GM23248 (cell line): ENCODE results near the gene LMCD1. TPM values are rescaled to one million over a fixed set of nuclear protein-coding genes. Genes with fewer than 3 reads are reported as not detected.

ENCODE experiments used
- DNase-seq: peaks from one replicate; pipeline ENCODE4 v3.0.0-alpha.2; 2015
- H2AFZ ChIP-seq: fragments of 200-600 bp; sonication (generic); 2 replicates; pipeline ENCODE4 v1.6.1; 2016; ENCODE audit warnings: antibody characterized with exemption
- H3F3A ChIP-seq: fragments of 200-600 bp; sonication (generic); 2 replicates; pipeline ENCODE4 v1.6.1; 2016; ENCODE audit warnings: mild to moderate bottlenecking, antibody characterized with exemption, mixed run types; ENCODE audit not compliant: insufficient read depth
- H3K27ac ChIP-seq: fragments of 200-600 bp; sonication (generic); 2 replicates; pipeline ENCODE4 v1.5.1; 2016; ENCODE audit warnings: mild to moderate bottlenecking
- H3K27me3 ChIP-seq: fragments of 200-600 bp; sonication (generic); replicated peaks from 2 replicates; pipeline ENCODE4 v1.6.1; 2016; ENCODE audit warnings: mild to moderate bottlenecking; ENCODE audit not compliant: insufficient read depth
- H3K36me3 ChIP-seq: fragments of 200-600 bp; sonication (generic); 2 replicates; pipeline ENCODE4 v1.6.1; 2016; ENCODE audit warnings: low read depth, mild to moderate bottlenecking
- H3K4me1 ChIP-seq: fragments of 200-600 bp; sonication (generic); 2 replicates; pipeline ENCODE4 v1.6.1; 2016; ENCODE audit warnings: mild to moderate bottlenecking; ENCODE audit not compliant: insufficient read depth
- H3K4me2 ChIP-seq: fragments of 200-600 bp; sonication (generic); one replicate; pipeline ENCODE4 v1.6.1; 2016; ENCODE audit warnings: mild to moderate bottlenecking; ENCODE audit not compliant: unreplicated experiment
- H3K4me3 ChIP-seq: fragments of 200-600 bp; sonication (generic); 2 replicates; pipeline ENCODE4 v1.5.1; 2016; ENCODE audit warnings: mild to moderate bottlenecking
- H3K79me2 ChIP-seq: fragments of 200-600 bp; sonication (generic); 2 replicates; pipeline ENCODE4 v1.6.1; 2016; ENCODE audit warnings: mild to moderate bottlenecking; ENCODE audit not compliant: insufficient read depth
- H3K9ac ChIP-seq: fragments of 200-600 bp; sonication (generic); 2 replicates; pipeline ENCODE4 v1.6.1; 2016; ENCODE audit warnings: mild to moderate bottlenecking
- H3K9me2 ChIP-seq: fragments of 200-600 bp; sonication (generic); 2 replicates; pipeline ENCODE4 v1.6.1; 2016; ENCODE audit warnings: mixed run types, mild to moderate bottlenecking, moderate library complexity; ENCODE audit not compliant: insufficient read depth
- H3K9me3 ChIP-seq: fragments of 200-600 bp; sonication (generic); one replicate; pipeline ENCODE4 v1.6.1; 2017; ENCODE audit warnings: low read depth
- H4K20me1 ChIP-seq: fragments of 200-600 bp; sonication (generic); 2 replicates; pipeline ENCODE4 v1.6.0; 2016; ENCODE audit not compliant: insufficient read depth
- EZH2 ChIP-seq: fragments of 200-600 bp; sonication (generic); IDR thresholded peaks from 2 replicates; pipeline ENCODE4 v1.6.1; 2018; ENCODE audit warnings: antibody characterized with exemption, mild to moderate bottlenecking; ENCODE audit not compliant: insufficient read depth, poor library complexity, severe bottlenecking
- EZH2phosphoT487 ChIP-seq: fragments of 200-600 bp; sonication (generic); IDR thresholded peaks from 2 replicates; pipeline ENCODE4 v1.6.1; 2018; ENCODE audit warnings: antibody characterized with exemption, moderate library complexity, mild to moderate bottlenecking, low read depth; ENCODE audit not compliant: insufficient read depth
- WGBS, 2 experiments: methylation state at CpG; one replicate each; pipeline ENCODE4 v1.1.6; 2015 to 2017; ENCODE audit warnings: low lambda C conversion rate in 2 of 2, low coverage in 1 of 2; ENCODE audit errors: missing lambda C conversion rate in 2 of 2; 5-methylcytosine and 5-hydroxymethylcytosine counted together
- in situ Hi-C: fragments of 300-500 bp; cut with MboI; formaldehyde crosslinking; loops from 2 replicates; pipeline ENCODE4 v1.15.0; 2020
- polyA plus RNA-seq: library from polyadenylated mRNA; unstranded; fragments of >200 nt; fragmentation: Nextera tagmentation; extraction: Ambion mirVana; gene quantifications from 2 replicates; pipeline ENCODE4 v1.2.1, GENCODE V29; 2016
- total RNA-seq: library from RNA; depleted of rRNA; stranded (reverse); fragments of >200 nt; shearing (Covaris generic); gene quantifications from 2 replicates; pipeline ENCODE4 v1.2.3, GENCODE V29; 2014

LMCD1 gene
- total and polyA plus RNA-seq, 2 experiments from 2014 or later = 187 to 259 TPM

DNA sequence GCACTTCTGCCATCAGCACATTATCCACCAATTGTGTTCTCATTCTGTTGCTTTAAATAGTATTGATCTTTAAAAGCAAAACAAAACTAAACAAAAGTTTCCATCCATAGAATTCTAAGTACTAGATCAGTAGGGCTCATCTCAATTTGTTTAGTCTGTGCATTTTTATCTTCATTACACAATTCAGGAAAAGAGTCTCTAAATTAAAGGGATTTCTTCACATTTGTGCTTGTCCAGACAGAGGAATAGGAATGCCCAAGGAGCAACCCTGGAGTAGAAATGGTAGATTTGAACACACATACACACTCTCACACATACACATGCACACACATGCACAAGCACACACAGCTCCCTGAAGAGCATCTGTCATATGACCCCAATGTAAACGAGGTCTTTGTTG is 21.4 kb downstream of the LMCD1 start:
- no peak overlapping the region for H3K9ac ChIP-seq
- in situ Hi-C loops = no loop called here
- H3K9me3 ChIP-seq = no peaks in the 10 kb centered on the region
- H3K4me3 ChIP-seq = no peak overlapping the region
- no peaks in the 10 kb centered on the region for H4K20me1 ChIP-seq
- H3K27ac ChIP-seq = no peak overlapping the region
- TF ChIP-seq EZH2 (no peak), EZH2phosphoT487 (no peak)
- H3K27me3 ChIP-seq = no peaks in the 10 kb centered on the region
- H3K4me1 ChIP-seq = peaks cover 34% of the 10 kb centered on the region
- no peak for DNase-seq
- peaks cover 52% of the 10 kb centered on the region for H3K79me2 ChIP-seq
- 100% methylated on average over 1 of the region's 1 CpG for WGBS, 2 experiments
- H3F3A ChIP-seq = peaks cover 46% of the 10 kb centered on the region
- no peak overlapping the region for H3K4me2 ChIP-seq
- no peak overlapping the region for H2AFZ ChIP-seq
- H3K36me3 ChIP-seq = peaks cover 21% of the 10 kb centered on the region; the same call in 1 of the 2 replicates
- no peaks in the 10 kb centered on the region for H3K9me2 ChIP-seq

DNA sequence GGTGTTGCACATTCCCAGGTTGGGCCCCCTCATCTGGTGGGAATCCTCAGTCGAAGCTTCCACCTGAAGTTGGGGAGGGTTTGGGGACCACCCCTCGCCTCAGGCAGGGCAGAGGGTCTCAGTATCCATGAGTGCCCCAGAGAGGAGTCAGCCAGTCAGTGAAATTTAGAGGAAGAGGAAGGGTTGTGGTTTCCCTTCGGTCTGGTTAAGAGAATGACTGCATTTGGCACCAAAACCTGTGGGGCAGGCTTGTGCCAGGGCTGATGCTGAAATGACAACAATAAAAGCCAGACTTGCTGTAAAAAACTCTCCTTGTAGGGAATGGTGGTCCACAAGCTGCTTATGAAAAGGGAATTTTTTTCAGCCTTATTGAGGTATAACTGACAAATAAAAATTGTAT is 22.6 kb downstream of the LMCD1 start:
- Histone ChIP-seq H2AFZ (no peak overlapping the region), H4K20me1 (no peaks in the 10 kb centered on the region), H3K4me1 (peaks cover 28% of the 10 kb centered on the region), H3K27me3 (no peaks in the 10 kb centered on the region), H3K79me2 (peaks cover 61% of the 10 kb centered on the region), H3K36me3 (peaks cover 21% of the 10 kb centered on the region; the same call in 1 of the 2 replicates), H3K9me2 (no peaks in the 10 kb centered on the region), H3F3A (peaks cover 43% of the 10 kb centered on the region), H3K4me3 (no peak overlapping the region), H3K9ac (no peak overlapping the region), H3K9me3 (no peaks in the 10 kb centered on the region), H3K27ac (no peak overlapping the region; the same call in 1 of the 2 replicates), H3K4me2 (no peak overlapping the region)
- DNase-seq = no peak
- no peak for TF ChIP-seq EZH2phosphoT487
- in situ Hi-C loops = no loop called here
- 50 to 54% methylated on average over 3 of the region's 3 CpGs for WGBS, 2 experiments

DNA sequence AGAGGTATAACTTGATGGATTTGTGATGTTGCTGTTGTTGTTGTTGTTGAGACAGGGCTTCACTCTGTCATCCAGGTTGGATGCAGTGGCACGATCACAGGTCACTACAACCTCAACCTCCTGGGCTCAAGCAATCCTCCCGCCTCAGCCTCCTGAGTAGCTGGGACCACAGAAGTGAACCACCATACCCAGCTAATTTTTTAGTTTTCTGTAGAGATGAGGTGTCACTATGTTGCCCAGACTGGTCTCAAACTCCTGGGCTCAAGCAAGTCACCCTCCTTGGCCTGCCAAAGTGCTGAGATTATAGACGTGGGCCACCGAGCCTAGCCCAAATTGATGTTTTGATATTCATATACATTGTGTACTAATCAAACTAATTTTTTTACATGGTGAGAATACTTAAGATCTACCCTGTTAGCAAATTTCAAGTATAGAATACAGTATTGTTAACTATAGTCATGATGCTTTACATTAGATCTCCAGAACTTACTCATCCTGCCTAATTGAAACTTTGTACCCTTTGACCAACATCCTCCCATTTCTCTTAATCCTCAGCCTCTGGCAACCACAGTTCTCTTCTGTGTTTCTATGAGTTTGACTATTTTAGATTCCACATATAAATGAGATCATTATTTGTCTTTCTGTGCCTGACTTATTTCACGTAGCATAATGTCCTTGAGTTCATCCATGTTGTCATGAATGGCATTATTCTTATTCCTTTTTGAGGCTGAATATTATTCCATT is 23.2 kb downstream of the LMCD1 start:
- Histone ChIP-seq H3K4me1 (peaks cover 28% of the 10 kb centered on the region), H3K9ac (no peak overlapping the region), H3K27ac (no peak overlapping the region), H2AFZ (no peak overlapping the region), H3K27me3 (no peaks in the 10 kb centered on the region), H4K20me1 (no peaks in the 10 kb centered on the region), H3K4me2 (no peak overlapping the region), H3K36me3 (peaks cover 21% of the 10 kb centered on the region; the same call in 1 of the 2 replicates), H3K79me2 (peaks cover 63% of the 10 kb centered on the region), H3F3A (peaks cover 43% of the 10 kb centered on the region), H3K9me3 (no peaks in the 10 kb centered on the region), H3K4me3 (no peak overlapping the region), H3K9me2 (no peaks in the 10 kb centered on the region)
- in situ Hi-C loops = no loop called here
- TF ChIP-seq EZH2phosphoT487 = no peak
- TF ChIP-seq EZH2 = no peak
- 97 to 99% methylated on average over 5 of the region's 5 CpGs for WGBS, 2 experiments
- no peak for DNase-seq

DNA sequence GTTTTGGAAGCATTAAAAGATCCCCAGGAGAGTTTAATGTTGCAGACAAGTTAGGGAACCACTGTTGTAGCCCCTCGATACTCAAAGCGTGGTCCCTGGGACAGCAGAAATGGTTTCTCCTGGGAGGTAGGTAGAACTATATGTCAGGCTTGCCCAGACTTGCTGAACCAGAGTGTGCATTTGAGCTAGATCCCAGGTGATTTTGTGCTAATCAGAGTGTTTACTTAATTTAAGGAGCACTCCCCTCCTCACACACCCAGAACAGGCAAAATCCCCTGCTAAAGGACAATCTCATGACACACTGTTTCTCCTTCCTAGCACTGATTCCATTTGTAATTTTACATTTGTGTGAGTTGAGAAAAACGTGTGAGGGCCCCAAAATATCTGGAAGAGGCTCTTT is 24.3 kb downstream of the LMCD1 start:
- no peaks in the 10 kb centered on the region for H4K20me1 ChIP-seq
- TF ChIP-seq EZH2phosphoT487 (no peak), EZH2 (no peak)
- H3K79me2 ChIP-seq = peaks cover 63% of the 10 kb centered on the region
- no peaks in the 10 kb centered on the region for H3K9me2 ChIP-seq
- no peak overlapping the region for H3K9ac ChIP-seq
- no peak overlapping the region for H3K4me2 ChIP-seq
- H3K27ac ChIP-seq = no peak overlapping the region
- peaks cover 42% of the 10 kb centered on the region for H3F3A ChIP-seq
- no peak overlapping the region for H2AFZ ChIP-seq
- no peak overlapping the region for H3K4me3 ChIP-seq
- DNase-seq = no peak
- H3K4me1 ChIP-seq = peaks cover 30% of the 10 kb centered on the region
- no peaks in the 10 kb centered on the region for H3K9me3 ChIP-seq
- in situ Hi-C loops = no loop called here
- no peaks in the 10 kb centered on the region for H3K27me3 ChIP-seq
- peaks cover 21% of the 10 kb centered on the region; the same call in 1 of the 2 replicates for H3K36me3 ChIP-seq
- 87 to 91% methylated on average over 3 of the region's 3 CpGs for WGBS, 2 experiments
